Upper lobe of right lung (tissue), 1 donor: ENCODE results near the gene DPH6. TPM values are rescaled to one million over a fixed set of nuclear protein-coding genes. Genes with fewer than 3 reads are reported as not detected.
"Not testable (repeated sequence)": the region's sequence is repeated elsewhere in the genome, so short reads cannot be mapped to it uniquely, and the experiment has no call there.

ENCODE experiments used
- ATAC-seq: fragments of 200-7000 bp; cut with Tn5 transposase; one replicate; pipeline ENCODE4 v1.9.1; 2020; ENCODE audit warnings: mild to moderate bottlenecking, moderate library complexity
- DNase-seq: peaks from one replicate; pipeline ENCODE4 v3.0.0-alpha.2; 2020
- H3K27ac ChIP-seq: fragments of 200-600 bp; one replicate; pipeline ENCODE4 v1.8.0; 2022
- H3K27me3 ChIP-seq: fragments of 200-600 bp; one replicate; pipeline ENCODE4 v1.8.0; 2022; ENCODE audit warnings: mild to moderate bottlenecking
- H3K36me3 ChIP-seq: fragments of 200-600 bp; one replicate; pipeline ENCODE4 v1.8.0; 2022
- H3K4me1 ChIP-seq: fragments of 200-600 bp; one replicate; pipeline ENCODE4 v1.8.0; 2022
- H3K4me3 ChIP-seq: fragments of 200-600 bp; one replicate; pipeline ENCODE4 v1.8.0; 2022; ENCODE audit warnings: mild to moderate bottlenecking
- H3K9me3 ChIP-seq: fragments of 200-600 bp; one replicate; pipeline ENCODE4 v1.8.0; 2022
- intact Hi-C: fragments of 100-400 bp; cut with DNase I; formaldehyde crosslinking; loops from one replicate; pipeline ENCODE4 v1.11.0; 2022
- total RNA-seq: library from RNA; stranded (reverse); fragmentation: NEBNext Ultra II Directional; extraction: Animal tissue kit (Norgen Biotek cat#: 25700); gene quantifications from one replicate; pipeline ENCODE4 v1.2.1, GENCODE V29; 2021
- TF ChIP-seq, protein P1 (sequence below): fragments of 200-600 bp; IDR thresholded peaks from one replicate; pipeline ENCODE4 v1.8.0; 2022; ENCODE audit warnings: antibody characterized with exemption
- donor health status: DM: no; HTN: yes; CAD: no; lungs with severe emphysema.

DPH6 gene
- total RNA-seq, 1 donor from 2014 or later: 15.8 TPM

DNA sequence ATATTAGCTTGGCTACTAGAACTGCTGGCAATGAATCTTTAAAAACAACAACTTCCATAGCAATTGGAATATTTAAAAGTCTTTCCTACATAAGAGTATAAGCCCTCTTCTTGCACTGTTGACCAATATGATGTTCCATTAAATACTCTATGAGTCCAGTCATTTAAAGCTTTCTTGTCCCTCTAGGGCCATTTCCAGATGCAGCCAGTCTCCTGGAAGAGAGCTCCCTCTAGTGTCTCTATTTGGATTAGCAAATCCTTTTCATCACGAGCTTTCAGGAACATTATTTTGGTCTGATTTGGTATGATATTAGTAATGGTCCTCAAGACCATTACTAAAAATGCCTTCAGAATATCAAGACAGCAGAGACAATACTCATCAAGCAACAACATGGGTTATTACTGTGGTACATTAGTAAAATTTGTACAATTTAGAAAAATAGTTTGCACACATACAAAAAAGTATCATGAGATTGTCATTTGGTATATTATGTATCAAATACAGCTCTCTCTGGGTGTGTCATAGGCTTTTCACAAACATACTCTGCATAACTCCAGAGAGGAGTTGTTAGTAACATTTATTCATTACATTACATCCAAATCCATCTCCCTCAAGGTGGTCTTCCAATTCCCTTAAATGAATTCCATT is 101.3 kb downstream of the DPH6 start:
- Histone ChIP-seq H3K9me3 (no peaks in the 10 kb centered on the region), H3K4me1 (no peaks in the 10 kb centered on the region), H3K27me3 (no peaks in the 10 kb centered on the region), H3K36me3 (no peaks in the 10 kb centered on the region), H3K4me3 (no peak overlapping the region), H3K27ac (no peak overlapping the region)
- ATAC-seq (peak; percentile 68), DNase-seq (no peak)
- intact Hi-C loops: loop anchor here (10.0 kb wide), 1 partner anchor 160 kb away; no protein-coding TSS in a partner anchor
- TF ChIP-seq, protein P1, sequence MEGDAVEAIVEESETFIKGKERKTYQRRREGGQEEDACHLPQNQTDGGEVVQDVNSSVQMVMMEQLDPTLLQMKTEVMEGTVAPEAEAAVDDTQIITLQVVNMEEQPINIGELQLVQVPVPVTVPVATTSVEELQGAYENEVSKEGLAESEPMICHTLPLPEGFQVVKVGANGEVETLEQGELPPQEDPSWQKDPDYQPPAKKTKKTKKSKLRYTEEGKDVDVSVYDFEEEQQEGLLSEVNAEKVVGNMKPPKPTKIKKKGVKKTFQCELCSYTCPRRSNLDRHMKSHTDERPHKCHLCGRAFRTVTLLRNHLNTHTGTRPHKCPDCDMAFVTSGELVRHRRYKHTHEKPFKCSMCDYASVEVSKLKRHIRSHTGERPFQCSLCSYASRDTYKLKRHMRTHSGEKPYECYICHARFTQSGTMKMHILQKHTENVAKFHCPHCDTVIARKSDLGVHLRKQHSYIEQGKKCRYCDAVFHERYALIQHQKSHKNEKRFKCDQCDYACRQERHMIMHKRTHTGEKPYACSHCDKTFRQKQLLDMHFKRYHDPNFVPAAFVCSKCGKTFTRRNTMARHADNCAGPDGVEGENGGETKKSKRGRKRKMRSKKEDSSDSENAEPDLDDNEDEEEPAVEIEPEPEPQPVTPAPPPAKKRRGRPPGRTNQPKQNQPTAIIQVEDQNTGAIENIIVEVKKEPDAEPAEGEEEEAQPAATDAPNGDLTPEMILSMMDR: peak; percentile 85

DNA sequence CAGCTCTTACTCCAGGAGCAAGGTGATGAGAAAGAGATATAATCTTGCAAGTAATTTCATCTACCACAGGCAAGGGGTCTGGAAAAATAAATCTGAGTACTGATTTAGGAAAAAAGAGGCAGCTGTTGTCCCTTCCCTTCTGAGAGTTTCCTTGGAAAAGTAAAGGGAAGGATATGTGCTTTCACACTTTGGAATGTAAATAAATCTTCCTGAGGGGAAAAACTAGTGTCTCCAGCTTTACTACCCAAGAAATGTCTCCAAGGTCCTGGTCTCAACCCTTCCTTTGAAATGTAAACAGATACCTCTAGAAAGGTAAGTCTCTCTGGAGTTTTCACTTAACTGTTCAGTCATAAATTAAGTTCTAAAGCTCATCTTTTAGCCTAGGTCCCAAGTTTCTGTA is 102.6 kb downstream of the DPH6 start:
- ATAC-seq: no peak
- intact Hi-C loops: loop anchor here (10.0 kb wide), 1 partner anchor 159 kb away; no protein-coding TSS in a partner anchor
- Histone ChIP-seq H3K36me3 (no peaks in the 10 kb centered on the region), H3K4me1 (no peaks in the 10 kb centered on the region), H3K9me3 (no peaks in the 10 kb centered on the region), H3K27me3 (no peaks in the 10 kb centered on the region), H3K4me3 (no peak overlapping the region), H3K27ac (no peak overlapping the region)
- DNase-seq: no peak
- TF ChIP-seq, protein P1: no peak

DNA sequence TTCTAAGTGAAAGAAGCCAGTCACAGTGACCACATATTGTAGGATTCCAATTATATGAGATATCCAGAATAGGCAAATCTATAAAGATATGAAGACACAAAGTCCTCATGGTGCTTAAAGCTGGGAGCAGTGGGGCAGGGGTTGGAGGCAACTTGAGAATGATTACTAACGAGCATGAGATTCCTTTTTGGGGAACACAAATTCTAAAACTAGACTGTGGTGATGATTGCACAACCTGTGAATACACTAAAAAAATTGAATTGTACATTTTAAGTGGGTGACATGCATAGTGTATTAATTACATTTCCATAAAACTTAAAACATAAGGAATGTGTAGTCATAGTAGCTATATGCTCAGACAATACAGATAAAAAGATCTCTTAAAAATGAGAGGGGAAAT is 103.2 kb downstream of the DPH6 start:
- Histone ChIP-seq H3K36me3 (no peaks in the 10 kb centered on the region), H3K4me3 (no peak overlapping the region), H3K4me1 (no peaks in the 10 kb centered on the region), H3K9me3 (no peaks in the 10 kb centered on the region), H3K27ac (no peak overlapping the region), H3K27me3 (no peaks in the 10 kb centered on the region)
- DNase-seq: no peak
- intact Hi-C loops: loop anchor here (10.0 kb wide), 1 partner anchor 158 kb away; no protein-coding TSS in a partner anchor
- ATAC-seq: no peak
- TF ChIP-seq, protein P1: no peak

DNA sequence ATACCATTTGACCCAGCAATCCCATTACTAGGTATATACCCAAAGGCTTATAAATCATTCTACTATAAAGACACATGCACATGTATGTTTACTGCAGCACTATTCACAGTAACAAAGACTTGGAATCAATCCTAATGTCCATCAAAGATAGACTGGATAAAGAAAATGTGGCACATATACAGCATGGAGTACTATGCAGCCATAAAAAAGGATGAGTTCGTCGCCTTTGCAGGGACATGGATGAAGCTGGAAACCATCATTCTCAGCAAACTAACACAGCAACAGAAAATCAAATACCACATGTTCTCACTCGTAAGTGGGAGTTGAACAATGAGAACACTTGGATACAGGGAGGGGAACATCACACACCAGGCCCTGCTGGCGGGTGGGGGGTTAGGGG is 104.7 kb downstream of the DPH6 start:
- not testable (repeated sequence) for ATAC-seq, H3K4me1 ChIP-seq
- intact Hi-C loops: loop anchor here (10.0 kb wide), 1 partner anchor 156 kb away; no protein-coding TSS in a partner anchor

DNA sequence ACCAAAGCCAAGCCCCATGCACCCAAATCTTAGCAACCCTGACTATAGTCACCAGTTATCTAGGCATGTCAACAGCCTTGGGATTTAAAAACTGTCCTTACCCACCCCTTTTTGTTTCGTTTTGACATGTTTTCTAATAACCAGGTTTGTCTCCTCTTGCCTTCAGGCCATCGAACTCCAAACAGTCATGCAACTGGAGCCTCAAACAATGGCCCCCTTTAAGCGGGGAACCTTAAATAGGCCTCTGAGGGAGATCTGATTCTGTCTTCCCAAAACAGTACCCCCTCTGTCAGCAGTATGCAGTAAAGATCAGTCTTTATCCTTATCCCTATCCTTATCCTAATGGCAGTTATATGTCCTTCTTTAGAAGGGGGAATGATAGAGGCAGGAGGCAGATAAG is 105.7 kb downstream of the DPH6 start:
- Histone ChIP-seq H3K9me3 (no peaks in the 10 kb centered on the region), H3K4me1 (no peaks in the 10 kb centered on the region), H3K36me3 (no peaks in the 10 kb centered on the region), H3K27ac (no peak overlapping the region), H3K27me3 (no peaks in the 10 kb centered on the region), H3K4me3 (no peak overlapping the region)
- TF ChIP-seq, protein P1: no peak
- no peak for DNase-seq
- intact Hi-C loops: loop anchor here (10.0 kb wide), 1 partner anchor 155 kb away; no protein-coding TSS in a partner anchor
- ATAC-seq: no peak

More for the DNA sequence above, 104.7 kb downstream of the DPH6 start:
- H3K27me3 ChIP-seq, H3K9me3 ChIP-seq, H3K36me3 ChIP-seq, H3K27ac ChIP-seq, H3K4me3 ChIP-seq, DNase-seq: not testable (repeated sequence)

DNA sequence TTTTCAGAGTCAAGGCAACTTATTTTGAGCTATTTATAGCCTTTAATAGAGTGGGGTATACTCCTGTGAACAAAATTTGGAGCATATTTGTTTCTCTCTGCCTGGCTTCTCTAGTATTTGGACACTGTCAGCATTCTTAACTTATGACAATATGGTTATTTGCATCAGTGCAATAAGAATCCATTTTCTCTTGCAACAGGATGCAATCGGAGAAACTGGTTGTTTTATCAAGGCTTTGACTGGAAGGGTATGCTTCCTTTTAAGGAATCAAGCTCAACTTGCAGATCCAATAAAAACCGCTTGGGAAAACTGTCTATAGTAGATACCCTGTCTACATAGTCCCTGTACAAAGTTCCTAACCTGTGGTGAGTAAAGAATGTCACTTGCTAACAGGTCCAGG is 106.7 kb downstream of the DPH6 start:
- Histone ChIP-seq H3K27me3 (no peaks in the 10 kb centered on the region), H3K27ac (no peak overlapping the region), H3K36me3 (no peaks in the 10 kb centered on the region), H3K4me3 (no peak overlapping the region), H3K4me1 (no peaks in the 10 kb centered on the region), H3K9me3 (no peaks in the 10 kb centered on the region)
- TF ChIP-seq, protein P1: no peak
- DNase-seq: no peak
- intact Hi-C loops: no loop called here
- ATAC-seq: no peak
